ES-I3 (cell line): ENCODE data around the gene AMMECR1.
"Not testable (repeated sequence)": the region's sequence is repeated elsewhere in the genome, so short reads cannot be mapped to it uniquely, and the experiment has no call there.

Experiments
- H3K36me3 ChIP-seq: 2 replicates; pipeline ENCODE4 v1.6.1; 2013; ENCODE audit warnings: mild to moderate bottlenecking, low read length, control low read depth, moderate library complexity; ENCODE audit not compliant: insufficient read depth
- H3K4me1 ChIP-seq: 2 replicates; pipeline ENCODE4 v1.6.1; 2013; ENCODE audit warnings: mild to moderate bottlenecking, control low read depth, low read length; ENCODE audit not compliant: insufficient read depth
- H3K9ac ChIP-seq: 2 replicates; pipeline ENCODE4 v1.6.1; 2013; ENCODE audit warnings: low read depth, mild to moderate bottlenecking, low read length, moderate library complexity
- H3K9me3 ChIP-seq: 2 replicates; pipeline ENCODE4 v1.6.1; 2013; ENCODE audit warnings: mild to moderate bottlenecking, low read length, moderate library complexity; ENCODE audit not compliant: control insufficient read depth, insufficient read depth

AMMECR1 gene

GRCh38 chrX:110317820-110318663 is at the start of gene AMMECR1:
AMMECR1 (minus strand) TSS chrX:110318085; CDS start chrX:110318071, 14 bp downstream.
- peak within 1 kb of the TSS; percentile 76 for H3K9ac ChIP-seq
- no peaks in the 10 kb centered on the region for H3K9me3 ChIP-seq
- H3K4me1 ChIP-seq, result peaks cover 28% of the 10 kb centered on the region
- H3K36me3 ChIP-seq, result no peaks in the 10 kb centered on the region

GRCh38 chrX:110363244-110363643 is 45.4 kb upstream of the AMMECR1 start:
- Histone ChIP-seq H3K36me3 (no peaks in the 10 kb centered on the region), H3K9ac (no peak overlapping the region), H3K9me3 (no peaks in the 10 kb centered on the region), H3K4me1 (no peaks in the 10 kb centered on the region)

- H3K9me3 ChIP-seq, result no peaks in the 10 kb centered on the region
- no peak overlapping the region for H3K9ac ChIP-seq
- H3K4me1 ChIP-seq, result no peaks in the 10 kb centered on the region
- no peaks in the 10 kb centered on the region for H3K36me3 ChIP-seq
These were observed 41.4 kb upstream of the AMMECR1 start for GRCh38 chrX:110359273-110359672.

- H3K9me3 ChIP-seq, result no peaks in the 10 kb centered on the region
- H3K36me3 ChIP-seq, result no peaks in the 10 kb centered on the region
- no peak within 1 kb of the TSS for H3K9ac ChIP-seq
- no peaks in the 10 kb centered on the region for H3K4me1 ChIP-seq
These were observed 40.7 kb upstream of the AMMECR1 start, which contains the start of gene RTL9 for GRCh38 chrX:110358548-110358947. RTL9 (plus strand) TSS chrX:110358848; CDS start chrX:110450618, 91,770 bp downstream.

GRCh38 chrX:110346681-110347080 is 28.8 kb upstream of the AMMECR1 start:
- H3K36me3 ChIP-seq, result no peaks in the 10 kb centered on the region
- H3K9me3 ChIP-seq, result no peaks in the 10 kb centered on the region
- no peaks in the 10 kb centered on the region for H3K4me1 ChIP-seq
- no peak overlapping the region for H3K9ac ChIP-seq

GRCh38 chrX:110341189-110342035 is 23.5 kb upstream of the AMMECR1 start:
- Histone ChIP-seq H3K9me3 (no peaks in the 10 kb centered on the region), H3K36me3 (no peaks in the 10 kb centered on the region), H3K4me1 (no peaks in the 10 kb centered on the region), H3K9ac (no peak overlapping the region)

- Histone ChIP-seq H3K9ac (no peak overlapping the region), H3K36me3 (no peaks in the 10 kb centered on the region), H3K9me3 (no peaks in the 10 kb centered on the region), H3K4me1 (no peaks in the 10 kb centered on the region)
These were observed 21.1 kb upstream of the AMMECR1 start for GRCh38 chrX:110338935-110339334.

GRCh38 chrX:110333458-110333857 is 15.6 kb upstream of the AMMECR1 start:
- H3K36me3 ChIP-seq, H3K9ac ChIP-seq: not testable (repeated sequence)

GRCh38 chrX:110331444-110332030 is 13.7 kb upstream of the AMMECR1 start:
- Histone ChIP-seq H3K9ac (no peak overlapping the region), H3K9me3 (no peaks in the 10 kb centered on the region), H3K4me1 (no peaks in the 10 kb centered on the region), H3K36me3 (no peaks in the 10 kb centered on the region)

More at GRCh38 chrX:110333458-110333857, 15.6 kb upstream of the AMMECR1 start:
- not testable (repeated sequence) for H3K9me3 ChIP-seq, H3K4me1 ChIP-seq

GRCh38 chrX:110328613-110329012 is 10.7 kb upstream of the AMMECR1 start:
- H3K9ac ChIP-seq, H3K4me1 ChIP-seq: not testable (repeated sequence)

GRCh38 chrX:110327336-110327735 is 9.5 kb upstream of the AMMECR1 start:
- peaks cover 3% of the 10 kb centered on the region; the same call in 1 of the 2 replicates for H3K4me1 ChIP-seq

More at GRCh38 chrX:110328613-110329012, 10.7 kb upstream of the AMMECR1 start:
- H3K9me3 ChIP-seq, H3K36me3 ChIP-seq: not testable (repeated sequence)

GRCh38 chrX:110326712-110327111 is 8.8 kb upstream of the AMMECR1 start:
- Histone ChIP-seq H3K4me1 (peaks cover 8% of the 10 kb centered on the region; the same call in 1 of the 2 replicates), H3K9ac (no peak overlapping the region), H3K36me3 (no peaks in the 10 kb centered on the region), H3K9me3 (no peaks in the 10 kb centered on the region)

More at GRCh38 chrX:110327336-110327735, 9.5 kb upstream of the AMMECR1 start:
- no peaks in the 10 kb centered on the region for H3K36me3 ChIP-seq
- H3K9me3 ChIP-seq, result no peaks in the 10 kb centered on the region
- H3K9ac ChIP-seq, result no peak overlapping the region

- Histone ChIP-seq H3K4me1 (peaks cover 22% of the 10 kb centered on the region; the same call in 1 of the 2 replicates), H3K9me3 (no peaks in the 10 kb centered on the region), H3K36me3 (no peaks in the 10 kb centered on the region), H3K9ac (no peak overlapping the region)
These were observed 4.7 kb upstream of the AMMECR1 start for GRCh38 chrX:110322603-110323002.

- H3K9ac ChIP-seq, result no peak overlapping the region
- peaks cover 22% of the 10 kb centered on the region; the same call in 1 of the 2 replicates for H3K4me1 ChIP-seq
- H3K36me3 ChIP-seq, result no peaks in the 10 kb centered on the region
- no peaks in the 10 kb centered on the region for H3K9me3 ChIP-seq
These were observed 3.8 kb upstream of the AMMECR1 start for GRCh38 chrX:110321670-110322069.
